Measurements from ENCODE around the gene GPR151. TPM values are rescaled to one million over a fixed set of nuclear protein-coding genes. Genes with fewer than 3 reads are reported as not detected.

The GPR151 gene
- total and polyA plus RNA-seq, 2 of the 13 experiments (the other 11 are each of a cell fraction or from before 2014, with no cell fraction given): not detected

DNA sequence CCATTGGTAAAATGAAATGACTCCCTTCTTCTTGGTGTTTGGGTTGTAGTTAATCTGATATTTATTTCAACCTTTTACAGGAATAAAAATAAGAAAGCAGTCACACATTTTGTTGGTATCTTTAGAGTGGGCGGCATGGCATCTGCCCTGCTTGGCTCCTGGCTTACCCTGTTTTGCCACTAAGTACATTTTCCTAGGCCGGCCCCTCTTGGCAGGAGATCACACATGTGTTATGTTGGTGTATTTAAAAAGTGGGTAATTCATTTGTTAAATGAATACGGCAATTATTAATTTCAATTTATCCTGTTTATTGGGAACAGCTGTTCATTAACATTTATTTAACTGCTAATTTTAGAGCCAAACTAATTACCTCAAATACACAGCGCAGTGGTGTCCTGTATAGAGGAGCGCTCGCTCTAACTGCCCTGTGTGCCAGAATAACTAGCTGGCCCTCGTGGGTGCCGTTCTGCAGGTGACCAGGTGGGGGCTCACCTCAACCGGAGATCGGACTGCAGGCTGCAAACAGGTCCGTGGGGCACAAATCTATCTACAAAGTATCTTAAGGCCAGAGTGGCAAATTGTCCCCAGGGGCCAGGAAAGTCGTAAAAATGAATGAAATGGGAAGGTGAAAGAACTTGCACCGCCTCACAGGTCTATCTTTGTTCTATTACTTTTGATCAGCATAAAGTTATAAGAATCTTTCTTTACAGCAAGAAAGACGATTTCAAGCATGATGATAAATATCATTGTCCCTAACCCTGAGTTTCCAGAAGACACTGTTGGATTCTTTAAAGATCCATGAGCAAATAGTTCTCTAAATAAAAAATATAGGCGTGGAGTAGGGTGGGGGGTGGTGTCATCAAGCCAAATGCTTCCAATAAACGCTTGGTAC lies 26.2 kb upstream of the GPR151 start (continued):
- TF ChIP-seq, protein P1, sequence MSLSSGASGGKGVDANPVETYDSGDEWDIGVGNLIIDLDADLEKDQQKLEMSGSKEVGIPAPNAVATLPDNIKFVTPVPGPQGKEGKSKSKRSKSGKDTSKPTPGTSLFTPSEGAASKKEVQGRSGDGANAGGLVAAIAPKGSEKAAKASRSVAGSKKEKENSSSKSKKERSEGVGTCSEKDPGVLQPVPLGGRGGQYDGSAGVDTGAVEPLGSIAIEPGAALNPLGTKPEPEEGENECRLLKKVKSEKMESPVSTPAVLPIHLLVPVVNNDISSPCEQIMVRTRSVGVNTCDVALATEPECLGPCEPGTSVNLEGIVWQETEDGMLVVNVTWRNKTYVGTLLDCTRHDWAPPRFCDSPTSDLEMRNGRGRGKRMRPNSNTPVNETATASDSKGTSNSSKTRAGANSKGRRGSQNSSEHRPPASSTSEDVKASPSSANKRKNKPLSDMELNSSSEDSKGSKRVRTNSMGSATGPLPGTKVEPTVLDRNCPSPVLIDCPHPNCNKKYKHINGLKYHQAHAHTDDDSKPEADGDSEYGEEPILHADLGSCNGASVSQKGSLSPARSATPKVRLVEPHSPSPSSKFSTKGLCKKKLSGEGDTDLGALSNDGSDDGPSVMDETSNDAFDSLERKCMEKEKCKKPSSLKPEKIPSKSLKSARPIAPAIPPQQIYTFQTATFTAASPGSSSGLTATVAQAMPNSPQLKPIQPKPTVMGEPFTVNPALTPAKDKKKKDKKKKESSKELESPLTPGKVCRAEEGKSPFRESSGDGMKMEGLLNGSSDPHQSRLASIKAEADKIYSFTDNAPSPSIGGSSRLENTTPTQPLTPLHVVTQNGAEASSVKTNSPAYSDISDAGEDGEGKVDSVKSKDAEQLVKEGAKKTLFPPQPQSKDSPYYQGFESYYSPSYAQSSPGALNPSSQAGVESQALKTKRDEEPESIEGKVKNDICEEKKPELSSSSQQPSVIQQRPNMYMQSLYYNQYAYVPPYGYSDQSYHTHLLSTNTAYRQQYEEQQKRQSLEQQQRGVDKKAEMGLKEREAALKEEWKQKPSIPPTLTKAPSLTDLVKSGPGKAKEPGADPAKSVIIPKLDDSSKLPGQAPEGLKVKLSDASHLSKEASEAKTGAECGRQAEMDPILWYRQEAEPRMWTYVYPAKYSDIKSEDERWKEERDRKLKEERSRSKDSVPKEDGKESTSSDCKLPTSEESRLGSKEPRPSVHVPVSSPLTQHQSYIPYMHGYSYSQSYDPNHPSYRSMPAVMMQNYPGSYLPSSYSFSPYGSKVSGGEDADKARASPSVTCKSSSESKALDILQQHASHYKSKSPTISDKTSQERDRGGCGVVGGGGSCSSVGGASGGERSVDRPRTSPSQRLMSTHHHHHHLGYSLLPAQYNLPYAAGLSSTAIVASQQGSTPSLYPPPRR (CRISPR knock-in tag; IDR thresholded peaks at IDR 0.05; ENCODE audit: borderline replicate concordance): no peak
- TF ChIP-seq ZNF589 (CRISPR knock-in tag; conservative IDR thresholded peaks at IDR 0.05) (no peak), XRCC5 (optimal IDR thresholded peaks at IDR 0.05; ENCODE audit: low read length) (peak; percentile 55), STAG1 (CRISPR knock-in tag; IDR thresholded peaks at IDR 0.05) (peak; percentile 81), MLLT10 (CRISPR knock-in tag; IDR thresholded peaks at IDR 0.05) (no peak), HDAC1 (CRISPR knock-in tag; IDR thresholded peaks at IDR 0.05) (no peak), KDM2A (CRISPR knock-in tag; IDR thresholded peaks at IDR 0.05; ENCODE audit: borderline replicate concordance, low read depth) (peak; percentile 45; the same call in 1 of the 2 replicates), ZFP36 (IDR thresholded peaks at IDR 0.05; ENCODE audit: borderline replicate concordance, low read depth, low read length, partially characterized antibody) (no peak), NFKB2 (CRISPR knock-in tag; IDR thresholded peaks at IDR 0.05; ENCODE audit: borderline replicate concordance) (no peak), ZNF562 (CRISPR knock-in tag; IDR thresholded peaks at IDR 0.05; ENCODE audit: borderline replicate concordance) (no peak), ZNF280B (CRISPR knock-in tag; IDR thresholded peaks at IDR 0.05; ENCODE audit: borderline replicate concordance) (no peak), HDAC2 (CRISPR knock-in tag; IDR thresholded peaks at IDR 0.05) (no peak), NR2C2 (CRISPR knock-in tag; IDR thresholded peaks at IDR 0.05; ENCODE audit: borderline replicate concordance) (no peak), MXD4 (CRISPR knock-in tag; IDR thresholded peaks at IDR 0.05) (no peak), TOE1 (CRISPR knock-in tag; IDR thresholded peaks at IDR 0.05) (no peak)
- TF ChIP-seq, protein P2, sequence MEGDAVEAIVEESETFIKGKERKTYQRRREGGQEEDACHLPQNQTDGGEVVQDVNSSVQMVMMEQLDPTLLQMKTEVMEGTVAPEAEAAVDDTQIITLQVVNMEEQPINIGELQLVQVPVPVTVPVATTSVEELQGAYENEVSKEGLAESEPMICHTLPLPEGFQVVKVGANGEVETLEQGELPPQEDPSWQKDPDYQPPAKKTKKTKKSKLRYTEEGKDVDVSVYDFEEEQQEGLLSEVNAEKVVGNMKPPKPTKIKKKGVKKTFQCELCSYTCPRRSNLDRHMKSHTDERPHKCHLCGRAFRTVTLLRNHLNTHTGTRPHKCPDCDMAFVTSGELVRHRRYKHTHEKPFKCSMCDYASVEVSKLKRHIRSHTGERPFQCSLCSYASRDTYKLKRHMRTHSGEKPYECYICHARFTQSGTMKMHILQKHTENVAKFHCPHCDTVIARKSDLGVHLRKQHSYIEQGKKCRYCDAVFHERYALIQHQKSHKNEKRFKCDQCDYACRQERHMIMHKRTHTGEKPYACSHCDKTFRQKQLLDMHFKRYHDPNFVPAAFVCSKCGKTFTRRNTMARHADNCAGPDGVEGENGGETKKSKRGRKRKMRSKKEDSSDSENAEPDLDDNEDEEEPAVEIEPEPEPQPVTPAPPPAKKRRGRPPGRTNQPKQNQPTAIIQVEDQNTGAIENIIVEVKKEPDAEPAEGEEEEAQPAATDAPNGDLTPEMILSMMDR (CRISPR knock-in tag; IDR thresholded peaks at IDR 0.05): peak; percentile 86
- TF ChIP-seq, protein P3, sequence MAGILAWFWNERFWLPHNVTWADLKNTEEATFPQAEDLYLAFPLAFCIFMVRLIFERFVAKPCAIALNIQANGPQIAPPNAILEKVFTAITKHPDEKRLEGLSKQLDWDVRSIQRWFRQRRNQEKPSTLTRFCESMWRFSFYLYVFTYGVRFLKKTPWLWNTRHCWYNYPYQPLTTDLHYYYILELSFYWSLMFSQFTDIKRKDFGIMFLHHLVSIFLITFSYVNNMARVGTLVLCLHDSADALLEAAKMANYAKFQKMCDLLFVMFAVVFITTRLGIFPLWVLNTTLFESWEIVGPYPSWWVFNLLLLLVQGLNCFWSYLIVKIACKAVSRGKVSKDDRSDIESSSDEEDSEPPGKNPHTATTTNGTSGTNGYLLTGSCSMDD (CRISPR knock-in tag; IDR thresholded peaks at IDR 0.05): no peak
